ENCODE results near the gene SYT12.

Gene SYT12

DNA sequence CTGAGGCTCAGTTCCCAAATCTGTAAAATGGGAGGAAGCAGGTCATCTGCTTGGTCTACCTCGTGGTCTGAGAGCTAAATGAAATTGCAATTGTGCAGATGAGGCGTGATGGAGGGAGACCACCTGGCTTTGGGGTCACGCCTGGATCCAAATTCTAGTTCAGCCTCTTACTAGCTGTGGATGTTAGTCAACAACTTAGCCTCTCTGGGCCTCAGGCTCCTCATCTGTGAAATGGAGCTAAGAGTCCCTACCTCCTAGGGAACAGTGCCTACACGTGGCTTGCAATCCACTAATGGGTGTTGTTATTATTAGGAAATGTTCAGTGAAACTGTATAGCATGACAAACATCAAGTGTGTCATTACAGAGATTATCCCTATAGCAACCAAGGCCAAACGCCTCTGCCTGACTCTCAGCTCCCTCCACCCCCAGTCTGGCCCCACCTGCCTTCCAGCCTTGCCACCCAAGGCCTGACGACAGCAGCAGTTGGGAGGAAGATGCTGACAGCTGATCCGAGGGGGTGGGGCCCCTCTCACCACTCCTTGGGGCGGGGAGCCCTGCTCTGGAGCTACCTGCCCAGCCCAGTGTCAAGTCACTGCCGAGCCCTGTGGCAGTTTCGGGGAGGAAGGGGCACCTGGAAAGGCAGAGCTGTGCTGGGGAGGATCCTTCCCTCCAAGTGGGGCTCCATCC, 32.0 kb downstream of the SYT12 start:
- peak in 1 of 58 donors; percentile 54 for DNase-seq

DNA sequence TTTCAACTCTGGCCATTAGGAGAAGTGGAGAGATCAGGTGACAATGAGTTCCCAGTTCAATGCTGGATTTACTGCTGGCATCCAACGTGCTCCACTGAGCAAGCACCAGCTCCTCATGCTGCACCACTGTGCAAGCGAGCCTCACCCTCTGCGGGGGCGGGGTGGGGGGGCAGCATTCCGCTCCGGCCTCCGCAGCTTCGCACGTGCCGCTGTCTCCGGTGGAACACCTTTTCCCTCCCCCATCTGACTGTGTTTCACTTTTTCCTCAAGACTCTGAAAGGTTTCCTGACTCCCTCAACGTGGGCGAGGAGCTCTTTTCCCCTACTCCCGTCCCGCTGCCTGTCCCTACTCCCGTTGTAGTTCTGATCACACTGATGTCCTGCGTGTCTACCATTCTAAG, 32.9 kb downstream of the SYT12 start:
- peak in 1 of 58 donors; percentile 48 for DNase-seq

GRCh38 chr11:67056267-67057204, 33.6 kb downstream of the SYT12 start, which contains the start of gene RHOD:
RHOD (plus strand) TSS chr11:67056847; CDS start chr11:67056903, 56 bp downstream.
- DNase-seq: no peak

GRCh38 chr11:67057205-67057672, 34.3 kb downstream of the SYT12 start:
- no peak for DNase-seq

DNA sequence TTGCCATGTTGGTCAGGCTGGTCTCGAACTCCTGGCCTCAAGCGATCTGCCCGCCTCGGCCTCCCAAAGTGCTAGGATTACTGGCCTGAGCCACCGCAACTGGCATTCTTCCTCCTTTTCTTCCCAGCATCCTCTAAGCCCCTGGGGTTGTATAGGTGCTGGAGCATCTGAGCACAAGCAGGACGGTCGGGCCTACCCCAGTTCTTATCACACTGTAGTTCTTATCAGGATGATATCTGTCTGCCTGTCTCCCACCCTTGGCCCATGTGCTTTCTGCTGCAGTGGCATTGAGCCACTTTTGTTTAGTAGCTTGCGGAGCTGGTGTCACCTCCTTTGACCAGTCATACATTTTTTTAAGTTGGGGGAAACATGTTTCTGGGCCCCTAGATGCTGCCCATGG, 35.6 kb downstream of the SYT12 start:
- DNase-seq: no peak

DNA sequence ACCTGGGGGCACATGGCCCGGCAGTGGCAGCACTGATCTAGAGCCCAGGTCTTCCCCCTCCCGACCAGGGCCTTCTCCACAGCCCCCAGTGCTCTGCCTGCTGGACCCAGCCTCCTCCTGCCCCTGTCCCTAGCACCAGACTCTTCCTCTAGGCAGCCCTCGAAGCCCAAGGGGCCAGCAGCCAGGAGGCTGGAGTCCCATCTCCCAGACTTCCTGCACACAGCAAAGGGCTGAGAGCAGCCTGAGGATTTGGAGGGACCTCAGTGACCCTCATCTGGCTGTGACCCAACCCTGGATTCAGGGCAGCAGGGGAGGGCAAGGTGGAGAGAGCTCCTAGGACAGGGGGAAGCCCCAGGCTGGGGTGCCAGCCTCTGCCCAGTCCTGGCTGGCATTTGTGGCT, 36.7 kb downstream of the SYT12 start:
- DNase-seq: no peak

- DNase-seq: no peak
These were observed 37.2 kb downstream of the SYT12 start for GRCh38 chr11:67060111-67060522.

DNA sequence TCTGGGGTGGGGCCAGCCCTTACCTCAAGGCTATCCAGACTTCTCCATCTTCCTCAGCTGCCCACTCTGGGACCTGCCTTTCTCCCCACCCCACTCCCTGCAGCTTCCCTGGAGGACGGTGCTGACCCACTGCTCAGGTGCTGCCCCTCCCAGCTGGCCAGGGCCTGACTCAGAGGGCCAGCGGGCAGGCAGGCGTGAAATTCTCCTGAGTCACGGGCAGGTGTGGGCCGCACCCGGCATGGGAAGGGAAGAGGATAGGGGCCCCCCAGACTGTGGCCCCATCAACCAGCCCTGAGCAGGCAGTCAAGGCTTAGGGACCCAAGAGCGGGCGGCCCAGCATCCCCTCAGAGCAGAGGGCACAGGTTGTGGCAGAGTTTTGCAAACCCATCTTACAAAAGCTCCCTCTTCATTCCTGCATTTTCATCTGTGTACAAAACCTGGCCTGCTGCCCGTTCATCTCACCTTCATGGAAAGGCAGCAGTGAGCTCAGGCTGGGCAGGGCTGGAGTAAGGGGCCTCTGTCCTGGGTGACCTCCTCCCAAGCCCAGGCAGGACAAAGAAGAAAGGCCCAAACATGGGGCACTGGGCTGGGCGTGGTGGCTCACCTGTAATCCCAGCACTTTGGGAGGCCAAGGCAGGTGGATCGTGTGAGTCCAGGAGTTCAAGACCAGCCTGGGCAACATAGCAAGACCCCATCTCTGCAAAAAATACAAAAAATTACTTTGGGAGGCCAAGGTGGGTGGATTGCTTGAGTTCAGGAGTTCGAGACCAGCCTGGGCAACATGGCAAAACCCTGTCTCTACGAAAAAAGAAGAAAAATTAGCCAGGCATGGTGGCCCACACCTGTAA, 39.8 kb downstream of the SYT12 start:
- DNase-seq: no peak

- DNase-seq: no peak
These were observed 43.4 kb downstream of the SYT12 start for GRCh38 chr11:67066333-67066709.

- DNase-seq: peak in 48 of 58 donors; percentile 4 to 67 (median 24)
These were observed 48.7 kb downstream of the SYT12 start for GRCh38 chr11:67071420-67072284.

- no peak for DNase-seq
These were observed 49.4 kb downstream of the SYT12 start for GRCh38 chr11:67072295-67072694.

- no peak for DNase-seq
These were observed 51.0 kb downstream of the SYT12 start for GRCh38 chr11:67073908-67074307.

DNA sequence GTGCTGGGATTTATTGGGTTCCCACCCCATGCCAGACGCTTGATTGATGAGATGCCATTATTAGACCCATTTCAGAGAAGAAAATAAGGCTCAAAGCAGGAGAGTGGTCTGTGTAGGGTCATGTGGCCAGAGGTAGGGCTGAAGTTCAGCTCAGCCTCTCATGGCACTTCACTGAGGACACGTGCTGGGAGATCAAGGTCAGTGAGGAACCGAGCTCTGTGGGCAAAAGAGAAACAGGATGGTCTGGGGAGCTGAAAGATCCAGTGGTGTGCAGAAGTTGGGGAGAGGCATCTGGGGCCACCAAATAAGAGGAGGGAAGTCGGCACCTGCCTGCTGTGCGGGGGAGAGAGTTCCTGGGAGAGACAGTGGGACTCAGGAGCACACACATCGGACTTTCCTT, 53.3 kb downstream of the SYT12 start:
- no peak for DNase-seq

- DNase-seq: no peak
These were observed 56.3 kb downstream of the SYT12 start for GRCh38 chr11:67079065-67079705.

DNA sequence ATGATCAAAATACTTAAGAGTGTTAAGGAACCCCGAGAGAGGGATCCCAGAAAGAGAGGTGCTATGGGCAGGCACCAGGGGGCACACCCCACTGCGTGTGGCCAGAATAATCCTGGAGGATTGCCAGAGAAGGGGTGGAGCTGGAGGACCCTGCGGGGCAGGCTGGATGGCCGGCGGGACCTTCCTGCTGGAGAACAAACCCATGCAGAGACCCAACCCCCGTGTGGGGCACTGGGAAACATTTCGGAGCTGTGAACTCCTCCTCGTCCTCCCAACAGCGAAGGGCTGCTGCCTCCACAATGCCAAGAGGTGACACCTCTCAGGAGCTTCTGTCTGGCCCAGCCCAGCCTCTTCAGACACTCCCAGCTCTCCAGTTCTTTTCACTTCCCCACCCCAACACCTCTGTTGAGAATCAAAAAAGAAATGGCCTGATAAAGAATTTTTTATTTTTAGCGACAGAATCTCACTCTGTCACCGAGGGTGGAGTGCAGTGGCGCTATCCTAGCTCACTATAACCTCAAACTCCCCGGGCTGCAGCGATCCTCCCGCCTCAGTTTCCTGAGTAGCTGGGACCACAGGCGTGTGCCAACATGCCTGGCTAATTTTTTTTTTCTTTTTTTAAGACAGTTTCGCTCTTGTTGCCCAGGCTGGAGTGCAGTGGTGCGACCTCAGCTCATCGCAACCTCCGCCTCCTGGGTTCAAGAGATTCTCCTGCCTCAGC, 59.3 kb downstream of the SYT12 start:
- DNase-seq: no peak

DNA sequence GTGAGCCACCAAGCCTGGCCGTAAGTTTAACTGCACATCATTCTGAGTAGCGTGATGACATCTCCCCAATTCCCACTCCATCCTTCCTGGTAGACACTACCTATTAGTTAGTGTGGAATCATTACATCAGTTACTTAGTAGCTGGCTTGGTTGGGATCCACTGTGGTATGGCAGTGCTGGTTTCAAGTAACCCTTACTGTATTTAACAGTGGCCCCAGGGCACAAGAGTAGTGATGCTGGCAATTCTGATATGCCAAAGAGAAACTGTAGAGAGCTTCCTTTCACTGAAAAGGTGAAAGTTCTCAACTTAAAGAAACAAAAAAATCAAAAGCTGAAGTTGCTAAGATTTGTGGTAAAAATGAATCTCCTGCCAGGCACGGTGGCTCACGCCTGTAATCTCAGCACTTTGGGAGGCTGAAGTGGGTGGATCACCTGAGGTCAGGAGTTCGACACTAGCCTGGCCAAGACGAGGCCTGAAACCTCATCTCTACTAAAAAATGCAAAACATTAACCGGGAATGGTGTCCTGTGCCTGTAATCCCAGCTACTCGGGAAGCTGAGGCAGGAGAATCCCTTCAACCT, 60.9 kb downstream of the SYT12 start:
- DNase-seq: no peak

DNA sequence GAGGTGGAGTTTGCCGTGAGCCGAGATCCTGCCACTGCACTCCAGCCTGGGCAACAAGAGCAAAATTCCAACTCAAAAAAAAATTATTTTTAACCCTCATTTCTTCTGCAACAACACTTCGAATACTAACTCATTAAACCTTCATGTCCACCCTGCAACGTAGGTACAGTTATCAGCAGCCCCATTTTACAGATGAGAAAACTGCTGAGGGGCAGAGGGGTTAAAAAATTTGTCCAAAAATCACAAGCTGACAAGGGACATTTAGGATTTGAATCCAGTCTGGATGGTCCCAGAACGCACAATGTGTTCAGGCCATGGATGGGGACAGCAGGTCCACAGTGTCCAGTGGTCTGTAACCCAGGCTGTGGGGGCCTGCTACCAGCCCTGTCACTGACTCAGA, 62.7 kb downstream of the SYT12 start:
- no peak for DNase-seq

DNA sequence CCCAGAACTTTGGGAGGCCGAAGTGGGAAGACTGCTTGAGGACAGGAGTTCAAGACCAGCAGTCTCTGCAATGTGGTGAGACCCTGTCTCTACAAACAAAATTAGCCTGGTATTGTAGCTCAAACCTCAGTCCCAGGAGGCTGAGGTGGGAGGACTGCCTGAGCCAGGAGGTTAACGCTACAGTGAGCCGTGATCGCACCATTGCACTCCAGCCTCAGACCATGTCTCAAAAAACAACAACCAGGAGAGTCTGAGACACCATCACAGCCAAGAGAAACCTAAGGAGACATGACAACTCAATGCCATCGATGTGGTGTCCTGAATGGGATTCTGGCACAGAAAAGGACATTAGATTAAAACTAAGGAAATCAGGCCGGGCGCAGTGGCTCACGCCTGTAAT, 67.8 kb downstream of the SYT12 start:
- no peak for DNase-seq

GRCh38 chr11:67095214-67095507, 72.2 kb downstream of the SYT12 start:
- DNase-seq: no peak
